22Rv1 (cell line): ENCODE measurements around the gene DMBT1.
"Not testable (repeated sequence)": the region's sequence is repeated elsewhere in the genome, so short reads cannot be mapped to it uniquely, and the experiment has no call there.

Experiments used
- ZFX ChIP-seq: fragments of 450-650 bp; IDR thresholded peaks from 2 replicates; pipeline ENCODE4 v1.6.1; 2017; ENCODE audit warnings: antibody characterized with exemption, borderline replicate concordance
- TF ChIP-seq, protein P1 (sequence below): fragments of 450-650 bp; IDR thresholded peaks from 2 replicates; pipeline ENCODE4 v1.5.1; 2017; ENCODE audit warnings: mild to moderate bottlenecking

DNA sequence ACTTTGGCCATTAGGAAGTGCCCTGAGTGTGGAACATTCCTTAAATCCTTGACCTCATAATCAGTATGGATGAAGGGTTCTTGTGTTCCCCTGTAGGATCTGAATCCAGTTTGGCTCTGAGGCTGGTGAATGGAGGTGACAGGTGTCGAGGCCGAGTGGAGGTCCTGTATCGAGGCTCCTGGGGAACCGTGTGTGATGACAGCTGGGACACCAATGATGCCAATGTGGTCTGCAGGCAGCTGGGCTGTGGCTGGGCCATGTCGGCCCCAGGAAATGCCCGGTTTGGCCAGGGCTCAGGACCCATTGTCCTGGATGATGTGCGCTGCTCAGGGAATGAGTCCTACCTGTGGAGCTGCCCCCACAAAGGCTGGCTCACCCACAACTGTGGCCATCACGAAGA, 60.4 kb downstream of the DMBT1 start:
- TF ChIP-seq, protein P1, sequence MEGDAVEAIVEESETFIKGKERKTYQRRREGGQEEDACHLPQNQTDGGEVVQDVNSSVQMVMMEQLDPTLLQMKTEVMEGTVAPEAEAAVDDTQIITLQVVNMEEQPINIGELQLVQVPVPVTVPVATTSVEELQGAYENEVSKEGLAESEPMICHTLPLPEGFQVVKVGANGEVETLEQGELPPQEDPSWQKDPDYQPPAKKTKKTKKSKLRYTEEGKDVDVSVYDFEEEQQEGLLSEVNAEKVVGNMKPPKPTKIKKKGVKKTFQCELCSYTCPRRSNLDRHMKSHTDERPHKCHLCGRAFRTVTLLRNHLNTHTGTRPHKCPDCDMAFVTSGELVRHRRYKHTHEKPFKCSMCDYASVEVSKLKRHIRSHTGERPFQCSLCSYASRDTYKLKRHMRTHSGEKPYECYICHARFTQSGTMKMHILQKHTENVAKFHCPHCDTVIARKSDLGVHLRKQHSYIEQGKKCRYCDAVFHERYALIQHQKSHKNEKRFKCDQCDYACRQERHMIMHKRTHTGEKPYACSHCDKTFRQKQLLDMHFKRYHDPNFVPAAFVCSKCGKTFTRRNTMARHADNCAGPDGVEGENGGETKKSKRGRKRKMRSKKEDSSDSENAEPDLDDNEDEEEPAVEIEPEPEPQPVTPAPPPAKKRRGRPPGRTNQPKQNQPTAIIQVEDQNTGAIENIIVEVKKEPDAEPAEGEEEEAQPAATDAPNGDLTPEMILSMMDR: not testable (repeated sequence)
- not testable (repeated sequence) for TF ChIP-seq ZFX
